Stimulated activated effector memory CD8-positive, alpha-beta T cell treated with anti-CD3 and anti-CD28 coated beads, Interleukin-12 subunit alpha, Interleukin-12 subunit beta, amount 100 ng/mL, for 72 hours (primary cell): ENCODE results near the gene TTC27.
"Not testable (repeated sequence)": the region's sequence is repeated elsewhere in the genome, so short reads cannot be mapped to it uniquely, and the experiment has no call there.

Experiments used
- ATAC-seq: fragments of 150-1000 bp; cut with Tn5 transposase; 2 replicates; pipeline ENCODE4 v1.10.0; 2021
- DNase-seq, 2 donors: peaks; one replicate each; pipeline ENCODE4 v3.0.0; 2021 to 2022; ENCODE audit warnings: low spot score in 2 of 2
- H3K27ac Mint-ChIP-seq: one replicate; pipeline ENCODE4 v1.8.0; 2022; ENCODE audit warnings: mild to moderate bottlenecking, mixed read lengths
- H3K36me3 Mint-ChIP-seq: one replicate; pipeline ENCODE4 v1.8.0; 2022; ENCODE audit warnings: mild to moderate bottlenecking, mixed read lengths
- H3K4me1 Mint-ChIP-seq: one replicate; pipeline ENCODE4 v1.8.0; 2022; ENCODE audit warnings: mixed read lengths
- H3K4me3 Mint-ChIP-seq: one replicate; pipeline ENCODE4 v1.8.0; 2022; ENCODE audit warnings: mild to moderate bottlenecking, mixed read lengths
- H3K9me3 Mint-ChIP-seq: one replicate; pipeline ENCODE4 v1.8.0; 2022; ENCODE audit warnings: mixed read lengths

TTC27 gene

DNA sequence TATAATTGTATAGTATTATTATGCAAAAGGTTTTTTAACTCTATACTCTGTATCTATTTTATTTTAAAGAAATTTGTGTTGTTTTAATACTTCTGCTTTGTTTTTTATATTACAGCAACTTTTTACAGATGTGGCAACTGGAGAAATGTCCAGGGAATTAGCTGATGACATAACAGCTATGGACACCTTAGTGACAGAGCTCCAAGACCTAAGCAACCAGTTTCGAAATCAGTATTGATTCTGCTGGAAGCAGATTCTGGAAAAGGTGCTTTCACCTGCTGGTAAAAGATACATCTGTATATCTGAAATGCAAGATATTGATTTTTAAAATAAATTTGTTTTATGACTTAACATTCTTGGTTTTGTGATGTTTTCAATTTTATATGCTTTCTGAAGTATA is 192.9 kb downstream of the TTC27 start:
- Mint-ChIP-seq H3K4me1 (no peaks in the 10 kb centered on the region), H3K4me3 (no peak overlapping the region), H3K27ac (no peak overlapping the region), H3K9me3 (no peaks in the 10 kb centered on the region), H3K36me3 (peaks cover 17% of the 10 kb centered on the region)
- ATAC-seq (no peak), DNase-seq (no peak)

GRCh38 chr2:32824070-32824809 is 196.4 kb downstream of the TTC27 start:
- DNase-seq: no peak
- Mint-ChIP-seq H3K4me3 (no peak overlapping the region), H3K9me3 (peaks cover 6% of the 10 kb centered on the region), H3K4me1 (no peaks in the 10 kb centered on the region), H3K36me3 (no peaks in the 10 kb centered on the region), H3K27ac (no peak overlapping the region)
- no peak for ATAC-seq

GRCh38 chr2:32825291-32825712 is 197.5 kb downstream of the TTC27 start:
- ATAC-seq (no peak), DNase-seq (no peak)
- H3K9me3 Mint-ChIP-seq: peaks cover 9% of the 10 kb centered on the region
- H3K4me3 Mint-ChIP-seq: no peak overlapping the region
- H3K36me3 Mint-ChIP-seq: no peaks in the 10 kb centered on the region
- H3K4me1 Mint-ChIP-seq: no peaks in the 10 kb centered on the region
- no peak overlapping the region for H3K27ac Mint-ChIP-seq

DNA sequence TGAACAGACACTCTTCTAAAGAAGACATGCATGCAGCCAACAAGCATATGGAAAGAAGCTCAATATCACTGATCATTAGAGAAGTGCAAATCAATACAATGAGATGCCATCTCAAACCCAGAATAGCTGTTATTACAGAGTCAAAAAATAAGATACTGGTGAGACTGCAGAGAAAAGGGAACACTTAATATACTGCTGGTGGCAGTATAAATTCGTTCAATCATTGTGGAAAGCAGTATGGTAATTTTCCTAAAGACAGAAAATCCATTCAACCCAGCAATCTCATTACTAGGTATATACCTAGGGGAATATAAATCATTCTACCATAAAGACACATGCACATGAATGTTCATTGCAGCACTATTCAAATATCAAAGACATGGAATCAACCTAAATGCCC is 202.3 kb downstream of the TTC27 start:
- Mint-ChIP-seq H3K36me3 (no peaks in the 10 kb centered on the region), H3K27ac (no peak overlapping the region), H3K9me3 (peaks cover 9% of the 10 kb centered on the region), H3K4me1 (peaks cover 2% of the 10 kb centered on the region), H3K4me3 (no peak overlapping the region)
- no peak for ATAC-seq
- no peak for DNase-seq

DNA sequence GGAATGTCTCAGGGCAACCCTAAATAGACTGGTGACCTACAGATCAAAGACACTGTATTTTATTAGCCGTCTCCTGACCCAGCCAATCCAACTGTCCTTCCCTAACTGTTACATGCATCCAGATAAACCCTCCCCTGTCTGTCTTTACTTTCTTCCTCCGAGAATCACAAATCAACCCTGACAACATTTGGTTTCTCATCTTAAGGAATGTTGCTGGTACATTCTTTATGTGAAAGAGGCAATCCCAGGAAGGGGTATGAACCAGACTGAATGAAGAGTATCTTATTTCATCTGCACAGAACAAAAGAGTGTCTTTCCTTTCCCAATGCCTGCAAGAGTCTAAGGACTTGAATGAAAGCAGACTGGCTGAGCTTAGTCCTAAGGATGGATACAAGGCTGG is 205.0 kb downstream of the TTC27 start:
- no peak overlapping the region for H3K27ac Mint-ChIP-seq
- H3K36me3 Mint-ChIP-seq: no peaks in the 10 kb centered on the region
- H3K9me3 Mint-ChIP-seq: peaks cover 9% of the 10 kb centered on the region
- H3K4me1 Mint-ChIP-seq: peaks cover 6% of the 10 kb centered on the region
- DNase-seq: no peak
- ATAC-seq: no peak
- no peak overlapping the region for H3K4me3 Mint-ChIP-seq

DNA sequence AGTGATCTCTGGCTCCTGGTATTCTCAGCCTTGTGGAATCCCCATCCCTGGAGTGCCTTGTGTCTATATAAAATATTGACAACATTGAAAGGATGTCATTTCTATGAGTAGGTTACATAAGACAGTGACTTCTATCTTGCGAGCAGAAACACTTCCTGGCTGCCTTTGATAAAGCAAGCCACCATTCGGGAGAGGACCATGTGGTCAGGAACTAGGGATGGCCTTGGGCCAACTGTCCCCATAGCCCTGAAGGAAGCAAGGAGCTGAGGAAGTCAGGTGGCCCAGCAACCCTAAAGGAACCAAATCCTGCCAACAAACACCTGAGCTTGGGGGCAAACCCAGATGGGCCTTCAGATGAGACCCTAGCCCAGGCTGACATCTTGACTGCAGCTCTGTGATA is 205.9 kb downstream of the TTC27 start:
- Mint-ChIP-seq H3K9me3 (peaks cover 3% of the 10 kb centered on the region), H3K27ac (no peak overlapping the region), H3K36me3 (no peaks in the 10 kb centered on the region), H3K4me1 (peaks cover 6% of the 10 kb centered on the region), H3K4me3 (no peak overlapping the region)
- no peak for ATAC-seq
- DNase-seq: no peak

- Mint-ChIP-seq H3K36me3 (no peaks in the 10 kb centered on the region), H3K9me3 (no peaks in the 10 kb centered on the region), H3K4me1 (peaks cover 6% of the 10 kb centered on the region), H3K4me3 (peak overlapping the region; percentile 27), H3K27ac (peak overlapping the region; percentile 81)
- no peak for DNase-seq
- no peak for ATAC-seq
Observed at GRCh38 chr2:32835148-32835547, 207.3 kb downstream of the TTC27 start.

- no peak overlapping the region for H3K27ac Mint-ChIP-seq
- H3K9me3 Mint-ChIP-seq: no peaks in the 10 kb centered on the region
- DNase-seq (no peak), ATAC-seq (no peak)
- no peak overlapping the region for H3K4me3 Mint-ChIP-seq
- no peaks in the 10 kb centered on the region for H3K36me3 Mint-ChIP-seq
- H3K4me1 Mint-ChIP-seq: peaks cover 6% of the 10 kb centered on the region
Observed at GRCh38 chr2:32836933-32837332, 209.1 kb downstream of the TTC27 start.

DNA sequence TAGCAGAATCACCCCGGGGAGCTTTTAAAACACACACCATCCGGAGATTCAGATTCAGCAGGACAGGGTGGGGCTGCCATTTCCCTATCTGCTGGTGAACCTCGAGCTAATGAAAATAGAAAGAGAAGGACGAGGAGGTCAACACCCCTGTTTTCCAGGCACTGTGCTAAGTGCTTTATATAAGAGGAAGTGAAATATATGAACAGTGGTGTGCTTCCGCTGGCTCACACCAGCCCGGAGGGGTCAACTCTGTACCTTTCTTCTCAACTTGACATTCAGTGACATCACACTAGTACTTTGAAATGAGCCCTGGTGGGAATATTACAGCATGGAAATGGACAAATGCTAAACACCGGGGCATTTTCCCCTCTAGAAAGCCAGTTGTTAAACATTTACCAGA is 210.6 kb downstream of the TTC27 start:
- H3K4me1 Mint-ChIP-seq: peaks cover 6% of the 10 kb centered on the region
- no peak overlapping the region for H3K4me3 Mint-ChIP-seq
- DNase-seq: no peak
- ATAC-seq: no peak
- no peak overlapping the region for H3K27ac Mint-ChIP-seq
- H3K9me3 Mint-ChIP-seq: no peaks in the 10 kb centered on the region
- H3K36me3 Mint-ChIP-seq: no peaks in the 10 kb centered on the region

GRCh38 chr2:32838949-32839348 is 211.1 kb downstream of the TTC27 start:
- no peaks in the 10 kb centered on the region for H3K9me3 Mint-ChIP-seq
- no peak overlapping the region for H3K4me3 Mint-ChIP-seq
- H3K4me1 Mint-ChIP-seq: peaks cover 6% of the 10 kb centered on the region
- no peak overlapping the region for H3K27ac Mint-ChIP-seq
- DNase-seq (no peak), ATAC-seq (no peak)
- H3K36me3 Mint-ChIP-seq: no peaks in the 10 kb centered on the region

- no peak for DNase-seq
- Mint-ChIP-seq H3K36me3 (no peaks in the 10 kb centered on the region), H3K9me3 (no peaks in the 10 kb centered on the region), H3K4me3 (no peak overlapping the region), H3K4me1 (no peaks in the 10 kb centered on the region), H3K27ac (no peak overlapping the region)
- no peak for ATAC-seq
Observed at GRCh38 chr2:32841931-32842898, 214.4 kb downstream of the TTC27 start.

DNA sequence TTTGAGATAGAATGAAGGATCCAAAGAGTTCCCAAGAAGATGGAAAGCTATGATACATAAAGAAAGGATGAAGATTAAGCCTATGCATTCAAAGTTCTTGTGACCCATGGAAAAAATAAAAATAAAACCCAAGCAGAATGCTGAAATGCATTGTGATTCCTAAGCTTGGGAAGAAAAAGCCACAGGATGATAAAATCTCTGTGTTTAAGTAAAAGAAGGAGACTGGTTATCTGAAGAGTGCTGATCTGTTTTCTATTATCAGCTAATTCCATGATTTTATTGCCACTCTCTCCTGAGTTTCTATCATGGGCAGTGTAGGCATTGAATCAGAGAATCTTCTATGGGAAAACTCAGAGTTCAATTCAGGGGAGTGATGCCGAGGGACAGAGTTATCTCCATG is 215.8 kb downstream of the TTC27 start:
- ATAC-seq (no peak), DNase-seq (no peak)
- H3K27ac Mint-ChIP-seq: no peak overlapping the region
- H3K4me3 Mint-ChIP-seq: no peak overlapping the region
- no peaks in the 10 kb centered on the region for H3K4me1 Mint-ChIP-seq
- no peaks in the 10 kb centered on the region for H3K9me3 Mint-ChIP-seq
- H3K36me3 Mint-ChIP-seq: no peaks in the 10 kb centered on the region

DNA sequence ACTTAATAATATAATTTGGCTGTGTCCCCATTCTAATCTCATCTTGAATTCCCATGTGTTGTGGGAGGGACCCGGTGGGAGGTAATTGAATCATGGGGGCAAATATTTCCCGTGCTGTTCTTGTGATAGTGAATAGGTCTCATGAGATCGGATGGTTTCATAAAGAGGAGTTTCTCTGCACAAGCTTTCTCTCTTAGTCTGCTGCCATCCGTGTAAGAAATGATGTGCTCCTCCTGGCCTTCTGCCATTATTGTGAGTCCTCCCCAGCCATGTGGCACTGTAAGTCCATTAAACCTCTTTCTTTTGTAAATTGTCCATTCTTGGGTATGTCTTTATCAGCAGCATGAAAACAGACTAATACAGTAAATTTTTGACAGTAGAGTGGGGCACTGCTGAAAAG is 216.4 kb downstream of the TTC27 start:
- Mint-ChIP-seq H3K9me3 (no peaks in the 10 kb centered on the region), H3K27ac (no peak overlapping the region), H3K36me3 (no peaks in the 10 kb centered on the region), H3K4me1 (no peaks in the 10 kb centered on the region), H3K4me3 (no peak overlapping the region)
- ATAC-seq (no peak), DNase-seq (no peak)

GRCh38 chr2:32846274-32846673 is 218.4 kb downstream of the TTC27 start:
- not testable (repeated sequence) for ATAC-seq, H3K9me3 Mint-ChIP-seq, H3K4me3 Mint-ChIP-seq, H3K4me1 Mint-ChIP-seq, H3K36me3 Mint-ChIP-seq, H3K27ac Mint-ChIP-seq, DNase-seq

DNA sequence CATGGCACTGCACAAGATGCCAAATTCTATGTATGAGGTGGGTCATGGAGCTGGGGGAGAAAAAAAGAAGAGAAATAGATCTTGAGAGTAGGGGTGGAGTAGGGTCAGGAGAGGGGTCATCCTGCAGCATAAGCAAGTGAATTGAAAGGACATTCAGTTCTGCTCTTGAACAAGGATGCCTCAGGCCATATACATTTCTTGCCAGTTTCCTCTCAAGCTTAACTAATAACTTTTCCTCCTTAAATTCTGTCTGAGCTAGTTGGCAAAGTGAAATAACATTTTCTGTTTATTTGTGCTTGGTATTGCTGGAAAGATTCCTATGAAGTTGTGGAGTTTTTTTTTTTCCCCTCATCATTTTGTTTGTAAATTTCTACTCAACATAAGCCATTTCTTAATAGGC is 219.9 kb downstream of the TTC27 start:
- Mint-ChIP-seq H3K4me1 (no peaks in the 10 kb centered on the region), H3K9me3 (no peaks in the 10 kb centered on the region), H3K36me3 (no peaks in the 10 kb centered on the region), H3K4me3 (no peak overlapping the region), H3K27ac (no peak overlapping the region)
- DNase-seq (no peak), ATAC-seq (no peak)
